ENCODE data around the gene GPC2.

Gene GPC2

DNA sequence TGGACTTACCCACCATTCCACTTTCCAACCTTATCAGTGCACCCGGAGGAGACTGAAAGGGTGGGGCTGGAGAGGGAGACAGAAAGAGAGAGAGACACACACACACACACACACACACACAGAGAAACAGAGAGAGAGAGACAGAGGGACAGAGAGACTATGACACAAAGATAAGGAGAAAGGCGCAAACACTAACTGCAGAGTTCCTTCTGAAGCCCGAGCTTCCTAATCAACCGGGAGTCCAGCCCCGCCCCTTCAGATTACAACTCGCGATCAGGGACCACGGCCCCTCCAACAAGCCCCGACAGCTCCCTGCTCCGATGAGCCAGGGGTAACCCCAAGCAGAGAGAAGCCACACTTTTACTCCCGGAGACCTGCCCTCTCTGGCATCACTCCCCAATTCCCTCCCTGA is 9.3 kb downstream of the GPC2 start:
- no peak for DNase-seq

GRCh38 chr7:100166970-100167911 is 9.9 kb downstream of the GPC2 start:
- DNase-seq: no peak

DNA sequence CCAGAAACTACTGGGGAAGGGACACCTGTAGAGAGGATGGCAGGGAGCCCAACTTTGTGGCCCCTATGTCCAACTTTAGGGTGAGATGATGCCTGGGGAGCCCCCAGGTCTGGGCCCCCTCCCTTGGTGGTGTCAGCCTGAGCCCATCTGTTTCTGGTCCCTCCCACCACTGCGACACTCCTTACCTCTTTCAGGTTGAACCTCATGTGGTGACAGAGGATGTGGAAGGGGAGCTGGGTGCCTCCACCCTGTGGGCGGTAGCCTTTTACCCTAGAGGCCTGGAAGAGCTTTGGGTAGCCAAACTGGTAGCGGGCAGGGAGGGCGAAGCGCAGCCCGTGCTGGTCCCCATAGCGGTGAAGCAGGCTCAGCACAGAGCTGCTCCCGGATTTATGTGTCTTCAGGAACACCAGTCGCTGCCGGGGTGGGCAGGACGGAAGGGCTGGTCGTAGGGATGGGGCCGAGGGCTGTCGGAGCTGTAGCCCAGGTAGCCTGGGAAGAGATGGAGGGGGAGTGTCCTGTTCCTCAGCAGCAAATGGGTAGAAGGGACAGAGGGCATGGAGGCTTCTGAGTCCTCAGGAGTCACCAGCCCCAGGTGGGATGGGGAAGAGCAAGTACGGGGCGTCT is 10.8 kb downstream of the GPC2 start:
- no peak for DNase-seq

- DNase-seq: no peak
Observed at GRCh38 chr7:100163871-100164270, 13.3 kb downstream of the GPC2 start.

DNA sequence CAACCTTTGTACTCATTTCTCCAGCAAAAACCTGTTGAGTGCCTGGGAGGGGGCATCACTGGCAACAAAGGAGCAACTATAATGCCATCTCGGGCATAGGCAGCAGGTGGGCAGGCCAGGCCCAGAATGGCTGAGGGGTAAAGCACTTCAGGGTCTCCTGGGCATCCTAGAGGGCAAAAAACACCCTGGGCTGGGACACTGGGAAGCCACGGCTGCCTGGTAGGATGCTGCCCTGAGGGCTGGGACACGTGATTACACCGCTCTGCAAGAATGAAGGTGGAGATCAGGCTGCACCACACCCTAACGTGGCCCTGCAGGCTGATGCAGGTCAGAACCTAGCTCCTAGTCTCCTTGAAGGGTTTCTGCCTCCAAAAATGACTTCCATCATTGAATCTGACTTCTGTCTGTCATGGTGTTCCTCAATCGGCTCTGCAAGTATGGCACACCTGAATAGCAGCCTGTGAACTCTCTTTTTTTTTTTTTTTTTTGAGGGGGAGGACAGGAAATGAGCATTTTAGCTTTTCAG is 14.1 kb downstream of the GPC2 start:
- no peak for DNase-seq

DNA sequence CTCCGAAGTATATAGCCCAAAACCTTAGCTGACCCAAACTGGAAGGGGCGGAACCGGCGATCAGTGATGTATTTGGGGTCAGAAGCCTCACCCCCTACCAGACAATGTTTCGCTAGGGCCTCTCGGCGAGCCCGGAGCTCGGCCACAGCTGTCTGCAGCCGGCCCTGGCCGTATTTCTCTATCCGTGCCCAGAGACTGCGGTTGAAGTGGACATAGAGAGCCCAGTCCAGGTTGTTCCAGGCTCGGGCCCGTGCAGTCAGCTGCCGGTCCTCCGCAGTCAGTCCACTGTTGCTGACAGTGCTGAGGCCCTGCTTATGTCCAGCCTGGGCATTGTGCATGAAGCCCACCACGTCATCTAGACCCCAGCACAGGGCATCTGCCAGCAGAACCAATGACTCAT is 17.1 kb downstream of the GPC2 start:
- no peak for DNase-seq

GRCh38 chr7:100159099-100159623 is 18.0 kb downstream of the GPC2 start:
- no peak for DNase-seq

DNA sequence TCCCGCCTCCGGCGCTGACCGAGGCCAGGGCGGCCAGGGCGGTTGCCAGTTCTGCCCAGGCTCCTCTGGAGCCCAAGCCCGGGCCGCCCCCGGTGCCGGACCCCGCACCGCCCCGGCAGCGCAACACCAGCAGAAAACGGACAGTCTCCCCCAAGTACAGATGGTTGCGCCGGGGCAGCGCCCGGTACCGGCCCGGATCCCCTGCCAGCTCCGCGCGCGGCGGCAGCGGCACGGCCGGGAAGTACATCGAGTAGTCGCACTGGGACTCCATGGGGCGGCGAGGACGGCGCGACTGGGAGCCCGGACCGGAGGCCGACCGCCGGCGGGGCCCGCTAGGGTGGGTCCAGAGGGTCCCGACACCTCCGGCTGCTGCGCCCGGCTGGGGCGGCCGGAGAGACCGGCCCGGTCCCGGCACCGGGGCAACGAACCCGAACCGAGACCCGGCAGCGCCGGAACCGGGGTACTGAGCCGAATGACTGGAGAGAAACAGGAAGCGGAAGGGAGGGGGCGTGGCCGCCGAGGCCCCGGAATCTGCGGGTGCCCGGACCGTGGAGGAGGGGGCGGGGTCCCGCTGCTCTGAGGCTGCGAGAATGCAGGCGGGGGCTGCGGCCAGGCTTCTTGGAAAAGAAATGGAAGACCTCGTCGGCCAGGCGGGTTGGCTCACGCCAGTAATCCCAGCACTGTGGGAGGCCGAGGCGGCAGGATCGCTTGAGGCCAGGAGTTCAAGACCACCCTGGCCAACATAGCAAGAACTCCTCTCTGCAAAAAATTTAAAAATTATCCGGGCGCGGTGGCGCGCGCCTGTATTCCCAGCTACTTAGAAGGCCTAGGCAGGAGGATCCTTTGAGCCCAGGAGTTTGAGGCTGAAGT is 18.7 kb downstream of the GPC2 start, which contains the start of gene TRAPPC14:
Gene TRAPPC14 (minus strand): TSS at position 495 of the 870 bp plus-strand sequence. CDS start 224 bp downstream, at position 271.
- peak; percentile 71 to 80 for DNase-seq

- DNase-seq: no peak
Observed at GRCh38 chr7:100157334-100158228, 19.6 kb downstream of the GPC2 start.

GRCh38 chr7:100157069-100157333 is 20.2 kb downstream of the GPC2 start:
- DNase-seq: no peak

GRCh38 chr7:100156331-100157068 is 20.7 kb downstream of the GPC2 start:
- no peak for DNase-seq

DNA sequence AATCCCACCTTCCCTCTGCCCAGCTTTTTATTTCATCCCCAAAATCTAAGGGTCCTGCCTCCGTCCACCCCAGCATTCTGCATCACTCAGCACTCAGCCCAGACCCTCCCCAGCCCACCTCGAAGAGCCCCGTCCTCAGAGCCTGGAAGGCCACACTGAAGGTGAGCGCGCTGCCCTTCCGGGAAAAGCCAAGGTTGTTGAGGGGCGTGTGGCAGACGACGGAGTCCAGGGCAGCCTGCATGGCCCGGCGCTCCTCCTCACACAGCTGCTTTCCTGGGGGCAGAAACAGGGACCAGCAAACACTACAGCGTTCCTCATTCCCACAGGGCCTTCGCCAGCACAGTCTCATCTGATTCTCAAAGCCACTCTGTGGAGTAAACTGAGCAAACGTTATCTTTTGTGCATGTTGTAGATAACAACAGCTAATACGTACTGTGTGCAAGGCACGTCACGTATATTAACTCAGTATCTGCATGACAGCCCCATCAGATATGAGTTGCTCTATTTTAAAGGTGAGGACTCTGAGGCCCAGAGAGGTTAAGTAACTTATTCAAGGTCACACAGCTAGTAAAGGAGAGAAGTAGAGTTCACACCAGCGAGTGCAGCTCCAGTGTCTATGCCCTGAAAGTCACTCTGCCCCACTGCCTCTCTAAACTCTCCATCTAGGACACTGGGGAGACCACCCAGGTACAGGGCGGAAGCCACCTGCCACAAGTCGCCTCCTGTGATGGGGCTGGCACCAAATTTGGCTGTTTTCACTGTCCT is 21.4 kb downstream of the GPC2 start:
- no peak for DNase-seq

GRCh38 chr7:100154651-100155491 is 22.3 kb downstream of the GPC2 start:
- no peak for DNase-seq

DNA sequence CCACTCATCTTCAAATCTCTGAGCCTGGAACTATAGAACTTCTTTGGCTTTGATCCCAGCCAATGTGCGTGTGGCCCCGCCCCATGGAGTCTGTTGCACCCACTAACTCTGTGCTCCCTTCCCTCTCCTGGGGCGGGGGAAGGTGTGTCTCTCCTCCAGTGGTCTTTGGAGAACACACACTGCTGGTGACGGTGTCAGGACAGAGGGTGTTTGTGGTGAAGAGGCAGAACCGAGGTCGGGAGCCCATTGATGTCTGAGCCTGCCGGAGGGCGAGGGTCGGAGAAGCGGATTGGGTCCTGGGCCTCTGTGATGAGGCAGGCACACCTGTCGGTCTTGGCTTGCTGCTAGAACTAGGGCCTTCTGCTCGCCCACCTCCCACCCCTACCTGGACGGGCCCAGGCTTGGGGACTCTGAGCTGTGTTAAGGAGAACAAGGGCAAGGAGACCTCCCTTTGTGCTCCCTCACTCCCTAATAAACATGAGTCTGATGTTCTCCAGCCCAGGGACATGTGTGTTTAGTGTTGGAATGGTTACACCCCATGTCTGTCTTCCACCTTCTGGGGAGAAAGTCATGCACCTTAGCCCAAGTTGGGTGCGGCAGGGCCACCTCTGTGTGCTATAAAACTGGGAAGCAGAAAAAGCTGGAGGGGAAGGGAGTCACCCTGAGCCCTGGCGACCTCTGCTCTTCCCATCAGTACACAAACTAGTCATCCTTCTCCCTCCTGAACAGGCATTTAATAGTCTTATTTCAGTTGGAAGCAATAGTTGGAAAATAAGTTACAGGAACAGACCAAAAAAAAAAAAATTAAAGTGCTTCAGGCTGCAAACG is 23.3 kb downstream of the GPC2 start:
- DNase-seq: no peak

GRCh38 chr7:100152937-100153666 is 24.1 kb downstream of the GPC2 start:
- DNase-seq: no peak

GRCh38 chr7:100152404-100152803 is 24.8 kb downstream of the GPC2 start:
- DNase-seq: no peak

DNA sequence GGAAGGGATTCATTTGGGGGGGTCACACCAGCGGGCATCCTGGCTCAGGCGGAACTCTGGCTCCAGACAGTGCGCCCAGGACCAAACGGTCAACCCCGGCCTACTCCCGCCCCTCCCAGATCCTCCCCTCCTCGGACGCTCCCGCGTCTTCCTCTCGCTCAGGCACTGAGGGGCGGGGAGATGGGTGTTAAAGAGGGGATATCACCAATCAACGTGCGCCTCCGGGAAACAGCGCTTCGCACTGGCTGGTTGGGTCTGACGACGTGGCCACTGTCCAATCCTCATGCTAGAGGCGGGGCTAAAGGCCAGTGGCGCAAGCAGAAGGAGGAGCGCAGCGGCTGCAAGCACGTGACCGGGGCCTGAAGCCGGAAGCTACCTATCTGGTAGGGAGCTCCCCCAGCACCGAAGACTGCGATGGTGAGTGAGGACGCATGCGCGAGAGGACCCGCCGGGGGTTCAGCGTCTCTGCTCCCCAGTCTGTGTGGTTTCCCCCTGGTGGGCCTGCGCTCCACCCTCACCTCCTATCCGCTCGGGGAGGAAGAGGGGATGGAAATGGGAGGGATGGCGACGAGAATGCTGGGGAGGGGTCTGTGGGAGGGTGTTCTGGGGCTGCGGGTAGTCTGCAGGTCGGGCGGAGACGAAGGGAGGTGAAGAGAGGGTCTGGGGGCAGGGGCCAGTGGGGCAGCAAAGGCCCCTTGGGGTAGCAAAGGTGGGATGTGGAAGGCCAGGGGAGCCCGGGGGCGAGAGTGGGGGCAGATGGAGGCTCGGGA is 28.4 kb downstream of the GPC2 start, which contains the start of gene LAMTOR4:
Gene LAMTOR4 (plus strand): TSS at position 360 of the 770 bp plus-strand sequence. CDS start 55 bp downstream, at position 415.
- peak; percentile 99 to 100 for DNase-seq
